NCI-H526 (cell line): ENCODE results near the gene PIGL.
A peak's percentile ranks its signal among the peaks of the same experiment; 100 is the strongest.
"Not testable (repeated sequence)": the region's sequence is repeated elsewhere in the genome, so short reads cannot be mapped to it uniquely, and the experiment has no call there.

Experiments
- DNase-seq, 2 experiments: peaks; one replicate each; lab custom pipeline; 2025; lab: John Stamatoyannopoulos, UW

The PIGL gene

GRCh38 chr17:16312061-16312460 lies 95.1 kb downstream of the PIGL start:
- not testable (repeated sequence) for DNase-seq

GRCh38 chr17:16313139-16314090 lies 96.4 kb downstream of the PIGL start:
- DNase-seq = no peak

- DNase-seq = no peak
Observed at GRCh38 chr17:16314189-16314588, 97.2 kb downstream of the PIGL start.

GRCh38 chr17:16314859-16315258 lies 97.8 kb downstream of the PIGL start:
- no peak for DNase-seq

GRCh38 chr17:16319969-16320368 lies 103.0 kb downstream of the PIGL start:
- no peak for DNase-seq

- no peak for DNase-seq
Observed at GRCh38 chr17:16322636-16323035, 105.6 kb downstream of the PIGL start.

- DNase-seq = no peak
Observed at GRCh38 chr17:16325964-16326363, 109.0 kb downstream of the PIGL start.

GRCh38 chr17:16327018-16327417 lies 110.0 kb downstream of the PIGL start:
- DNase-seq = no peak

GRCh38 chr17:16328997-16329396 lies 112.0 kb downstream of the PIGL start:
- DNase-seq = no peak

- DNase-seq = no peak
Observed at GRCh38 chr17:16329519-16330271, 112.7 kb downstream of the PIGL start.

- DNase-seq = no peak
Observed at GRCh38 chr17:16338391-16338790, 121.4 kb downstream of the PIGL start.

- DNase-seq = no peak
Observed at GRCh38 chr17:16339402-16339801, 122.4 kb downstream of the PIGL start.

- DNase-seq = no peak
Observed at GRCh38 chr17:16339959-16340358, 122.9 kb downstream of the PIGL start.

- DNase-seq = no peak
Observed at GRCh38 chr17:16342979-16343378, 126.0 kb downstream of the PIGL start.

- DNase-seq = no peak
Observed at GRCh38 chr17:16343569-16343968, 126.6 kb downstream of the PIGL start.

GRCh38 chr17:16345565-16345964 lies 128.6 kb downstream of the PIGL start:
- DNase-seq = no peak

- no peak for DNase-seq
Observed at GRCh38 chr17:16346721-16347271, 129.8 kb downstream of the PIGL start.

GRCh38 chr17:16348586-16348985 lies 131.6 kb downstream of the PIGL start:
- DNase-seq = no peak

GRCh38 chr17:16349431-16349830 lies 132.4 kb downstream of the PIGL start:
- DNase-seq = no peak

GRCh38 chr17:16351831-16352230 lies 134.8 kb downstream of the PIGL start:
- no peak for DNase-seq

- DNase-seq = peak; percentile 42 to 67
Observed at GRCh38 chr17:16352303-16352666, 135.3 kb downstream of the PIGL start.

GRCh38 chr17:16352667-16353316 lies 135.8 kb downstream of the PIGL start:
- DNase-seq = peak; percentile 42 to 68
